Stimulated activated CD4-positive, alpha-beta T cell treated with anti-CD3 and anti-CD28 coated beads, Interleukin-12 subunit alpha, Interleukin-12 subunit beta, amount 100 ng/mL, for 24 hours (primary cell): ENCODE results near the gene DPY19L1.
A peak's percentile ranks its signal among the peaks of the same experiment; 100 is the strongest.
"Not testable (repeated sequence)": the region's sequence is repeated elsewhere in the genome, so short reads cannot be mapped to it uniquely, and the experiment has no call there.

ENCODE experiments used
- DNase-seq, 2 experiments: peaks; one replicate each; pipeline ENCODE4 v3.0.0-alpha.2; 2020; ENCODE audit warnings: low read depth in 2 of 2

The DPY19L1 gene

GRCh38 chr7:34991938-34992840, 45.1 kb downstream of the DPY19L1 start:
- peak; percentile 25 to 26 for DNase-seq

- DNase-seq, result not testable (repeated sequence)
Observed at GRCh38 chr7:34988442-34989125, 48.7 kb downstream of the DPY19L1 start.

GRCh38 chr7:34985155-34985554, 52.1 kb downstream of the DPY19L1 start:
- not testable (repeated sequence) for DNase-seq

- not testable (repeated sequence) for DNase-seq
Observed at GRCh38 chr7:34984140-34984539, 53.1 kb downstream of the DPY19L1 start.

GRCh38 chr7:34982371-34983019, 54.8 kb downstream of the DPY19L1 start:
- DNase-seq, result no peak

- DNase-seq, result not testable (repeated sequence)
Observed at GRCh38 chr7:34979124-34979523, 58.2 kb downstream of the DPY19L1 start.

- no peak for DNase-seq
Observed at GRCh38 chr7:34973400-34973760, 63.9 kb downstream of the DPY19L1 start.

- DNase-seq, result not testable (repeated sequence)
Observed at GRCh38 chr7:34972739-34973399, 64.4 kb downstream of the DPY19L1 start.

- not testable (repeated sequence) for DNase-seq
Observed at GRCh38 chr7:34967818-34968217, 69.5 kb downstream of the DPY19L1 start.

GRCh38 chr7:34966504-34966903, 70.8 kb downstream of the DPY19L1 start:
- DNase-seq, result not testable (repeated sequence)

- DNase-seq, result no peak
Observed at GRCh38 chr7:34958021-34958420, 79.3 kb downstream of the DPY19L1 start.

GRCh38 chr7:34952822-34953221, 84.5 kb downstream of the DPY19L1 start:
- no peak for DNase-seq

- DNase-seq, result no peak
Observed at GRCh38 chr7:34949361-34949760, 87.9 kb downstream of the DPY19L1 start.

GRCh38 chr7:34947427-34947826, 89.9 kb downstream of the DPY19L1 start:
- not testable (repeated sequence) for DNase-seq

- DNase-seq, result no peak
Observed at GRCh38 chr7:34946486-34946885, 90.8 kb downstream of the DPY19L1 start.

- DNase-seq, result not testable (repeated sequence)
Observed at GRCh38 chr7:34945894-34946477, 91.3 kb downstream of the DPY19L1 start.

- no peak for DNase-seq
Observed at GRCh38 chr7:34939175-34939574, 98.1 kb downstream of the DPY19L1 start.

- not testable (repeated sequence) for DNase-seq
Observed at GRCh38 chr7:34935735-34936165, 101.5 kb downstream of the DPY19L1 start.

GRCh38 chr7:34931739-34932138, 105.5 kb downstream of the DPY19L1 start:
- DNase-seq, result no peak

GRCh38 chr7:34929783-34930182, 107.5 kb downstream of the DPY19L1 start:
- DNase-seq, result not testable (repeated sequence)

GRCh38 chr7:34928560-34928959, 108.7 kb downstream of the DPY19L1 start:
- DNase-seq, result no peak
